NT2/D1 (cell line): ENCODE data around the gene RSPH10B2.
"Not testable (repeated sequence)": the region's sequence is repeated elsewhere in the genome, so short reads cannot be mapped to it uniquely, and the experiment has no call there.

Source experiments
- DNase-seq: peaks from one replicate; pipeline ENCODE4 v3.0.0-alpha.2; 2011; ENCODE audit warnings: low read depth, low spot score
- H3K27me3 ChIP-seq: 2 replicates; pipeline ENCODE4 v1.6.0; 2011; ENCODE audit warnings: mild to moderate bottlenecking; ENCODE audit not compliant: insufficient read length, insufficient read depth
- H3K36me3 ChIP-seq: 2 replicates; pipeline ENCODE4 v1.6.1; 2011; ENCODE audit warnings: mild to moderate bottlenecking, low read length, mixed read lengths; ENCODE audit not compliant: insufficient read depth, insufficient read length
- H3K4me1 ChIP-seq: 2 replicates; pipeline ENCODE4 v1.5.1; 2011; ENCODE audit not compliant: insufficient read depth, insufficient read length
- H3K4me3 ChIP-seq: 2 replicates; pipeline ENCODE4 v1.5.1; 2011; ENCODE audit warnings: low read depth; ENCODE audit not compliant: insufficient read length
- H3K9ac ChIP-seq: 2 replicates; pipeline ENCODE4 v1.6.0; 2011; ENCODE audit warnings: low read depth; ENCODE audit not compliant: insufficient read length
- H3K9me3 ChIP-seq: 2 replicates; pipeline ENCODE4 v1.5.1; 2011; ENCODE audit warnings: mild to moderate bottlenecking, low read length; ENCODE audit not compliant: insufficient read depth

Gene RSPH10B2

DNA sequence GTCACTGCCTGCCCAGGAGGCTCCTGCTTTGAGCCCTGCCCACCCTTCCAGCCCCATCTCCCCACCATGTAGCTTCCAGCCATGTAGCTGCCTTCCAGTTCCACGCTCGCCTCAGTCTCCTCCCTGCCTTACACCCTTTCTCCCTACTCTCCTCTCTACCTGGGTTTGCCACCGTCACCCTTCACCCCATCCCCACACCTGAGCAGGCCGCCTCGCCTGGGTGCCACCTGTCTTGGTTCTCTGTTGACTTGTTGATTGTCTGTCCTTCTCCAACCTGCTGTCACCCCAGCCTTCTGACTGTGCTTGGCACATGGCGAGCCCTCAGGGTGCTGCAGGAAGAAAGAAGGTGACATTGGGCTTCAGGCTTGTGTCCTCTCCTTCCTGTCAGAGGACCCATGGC, 3.7 kb upstream of the RSPH10B2 start:
- not testable (repeated sequence) for H3K4me3 ChIP-seq, H3K36me3 ChIP-seq, DNase-seq, H3K9ac ChIP-seq, H3K4me1 ChIP-seq, H3K27me3 ChIP-seq, H3K9me3 ChIP-seq

- not testable (repeated sequence) for DNase-seq, H3K36me3 ChIP-seq, H3K27me3 ChIP-seq, H3K9me3 ChIP-seq, H3K4me3 ChIP-seq, H3K4me1 ChIP-seq, H3K9ac ChIP-seq
Measured at GRCh38 chr7:6761186-6761585, 7.3 kb downstream of the RSPH10B2 start.

DNA sequence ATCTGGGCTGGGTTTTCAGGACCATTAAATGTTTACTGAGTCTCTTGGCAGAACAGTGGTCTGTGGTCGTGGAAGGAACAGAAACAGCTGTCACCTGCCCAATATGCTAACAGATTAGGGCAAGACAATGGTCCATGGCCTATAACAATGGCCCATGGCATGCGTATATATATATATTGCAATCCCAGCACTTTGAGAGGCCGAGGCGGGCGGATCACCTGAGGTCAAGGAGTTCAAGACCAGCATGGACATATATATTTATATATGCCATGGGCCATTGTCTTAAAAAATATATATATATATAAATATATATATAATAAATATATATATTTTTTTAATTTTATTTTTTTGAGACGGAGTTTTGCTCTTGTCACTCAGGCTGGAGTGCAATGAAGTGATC, 27.7 kb downstream of the RSPH10B2 start:
- DNase-seq, H3K36me3 ChIP-seq, H3K27me3 ChIP-seq, H3K4me1 ChIP-seq, H3K9ac ChIP-seq, H3K9me3 ChIP-seq, H3K4me3 ChIP-seq: not testable (repeated sequence)

DNA sequence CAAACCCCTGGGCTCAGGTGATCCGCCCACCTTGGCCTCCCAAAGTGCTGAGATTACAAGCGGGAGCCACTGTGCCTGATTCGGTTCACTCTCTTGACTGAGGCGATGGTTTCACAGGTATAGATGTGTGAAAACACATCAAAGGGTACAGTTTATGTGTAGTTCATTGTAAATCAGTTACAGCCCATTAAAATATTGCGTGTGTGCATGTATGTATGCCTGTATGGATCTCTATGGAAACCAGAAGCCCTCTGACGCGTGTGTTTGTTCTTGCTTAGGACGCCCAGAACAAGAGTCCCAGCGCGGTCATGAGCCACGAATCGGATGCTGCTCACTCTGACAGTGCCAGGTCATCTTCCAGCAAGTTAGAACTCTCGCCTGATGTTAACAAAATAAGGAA, 35.5 kb downstream of the RSPH10B2 start:
- H3K4me3 ChIP-seq, H3K4me1 ChIP-seq, DNase-seq, H3K9ac ChIP-seq, H3K27me3 ChIP-seq, H3K36me3 ChIP-seq, H3K9me3 ChIP-seq: not testable (repeated sequence)

DNA sequence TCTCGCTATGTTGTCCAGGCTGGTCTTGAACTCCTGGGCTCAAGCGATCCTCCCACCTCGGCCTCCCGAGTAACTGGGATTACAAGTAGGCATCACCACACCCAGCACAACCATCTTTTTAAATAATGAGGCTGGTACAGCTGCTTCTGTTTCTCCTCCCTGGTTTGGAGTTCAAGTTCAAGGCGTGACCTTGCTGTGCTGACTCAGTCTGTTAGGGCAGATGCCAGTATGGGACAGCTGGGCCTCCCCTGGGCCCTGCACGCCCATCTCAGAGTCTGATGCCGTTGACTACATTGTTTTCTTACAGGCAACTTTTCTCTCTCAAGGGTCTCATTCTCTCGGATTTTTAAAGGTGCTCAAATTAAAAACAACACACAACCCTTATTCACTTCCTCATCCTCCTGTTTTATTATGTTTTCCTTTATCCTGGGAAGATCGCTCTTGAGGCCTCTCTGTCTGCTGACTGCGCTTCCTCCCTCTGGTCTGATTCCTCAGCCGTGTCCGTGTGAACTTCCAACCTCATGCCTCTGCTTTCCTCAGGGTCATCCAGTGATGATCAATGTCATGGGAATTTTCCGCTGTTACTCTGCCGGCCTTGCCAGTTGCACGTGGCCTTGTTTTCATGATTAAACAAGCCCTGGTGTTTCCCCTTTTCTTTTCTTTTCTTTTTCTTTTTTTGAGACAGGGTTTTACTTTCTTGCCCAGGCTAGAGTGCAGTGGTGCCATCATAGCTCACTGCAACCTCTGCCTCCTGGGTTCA, 38.4 kb downstream of the RSPH10B2 start:
- not testable (repeated sequence) for H3K9me3 ChIP-seq, H3K4me1 ChIP-seq, H3K9ac ChIP-seq, H3K27me3 ChIP-seq, H3K36me3 ChIP-seq, H3K4me3 ChIP-seq, DNase-seq

GRCh38 chr7:6794276-6794675, 40.4 kb downstream of the RSPH10B2 start:
- not testable (repeated sequence) for H3K9ac ChIP-seq, DNase-seq, H3K4me3 ChIP-seq, H3K9me3 ChIP-seq, H3K4me1 ChIP-seq, H3K27me3 ChIP-seq, H3K36me3 ChIP-seq

DNA sequence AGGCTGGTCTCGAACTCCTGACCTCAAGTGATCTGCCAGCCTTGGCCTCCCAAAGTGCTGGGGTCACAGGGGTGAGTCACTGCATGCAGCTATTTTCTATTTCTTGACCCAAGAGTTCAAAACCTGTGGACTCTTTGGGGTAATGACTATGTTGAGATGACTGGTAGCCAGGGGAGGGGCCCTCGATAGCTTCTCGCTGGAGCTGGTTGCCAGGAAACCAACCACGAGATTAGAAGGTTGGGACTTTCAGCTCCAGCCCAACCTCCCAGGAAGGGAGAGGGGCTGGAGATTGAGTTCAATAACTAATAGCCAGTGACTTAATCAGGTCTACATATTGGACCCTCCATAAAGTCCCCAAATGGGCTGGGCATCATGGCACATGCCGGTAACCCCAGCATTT, 43.3 kb downstream of the RSPH10B2 start:
- H3K9ac ChIP-seq, H3K27me3 ChIP-seq, H3K4me3 ChIP-seq, H3K9me3 ChIP-seq, DNase-seq, H3K4me1 ChIP-seq, H3K36me3 ChIP-seq: not testable (repeated sequence)

GRCh38 chr7:6798047-6798446, 44.1 kb downstream of the RSPH10B2 start:
- not testable (repeated sequence) for H3K4me1 ChIP-seq, H3K27me3 ChIP-seq, H3K36me3 ChIP-seq, DNase-seq, H3K9me3 ChIP-seq, H3K4me3 ChIP-seq, H3K9ac ChIP-seq

DNA sequence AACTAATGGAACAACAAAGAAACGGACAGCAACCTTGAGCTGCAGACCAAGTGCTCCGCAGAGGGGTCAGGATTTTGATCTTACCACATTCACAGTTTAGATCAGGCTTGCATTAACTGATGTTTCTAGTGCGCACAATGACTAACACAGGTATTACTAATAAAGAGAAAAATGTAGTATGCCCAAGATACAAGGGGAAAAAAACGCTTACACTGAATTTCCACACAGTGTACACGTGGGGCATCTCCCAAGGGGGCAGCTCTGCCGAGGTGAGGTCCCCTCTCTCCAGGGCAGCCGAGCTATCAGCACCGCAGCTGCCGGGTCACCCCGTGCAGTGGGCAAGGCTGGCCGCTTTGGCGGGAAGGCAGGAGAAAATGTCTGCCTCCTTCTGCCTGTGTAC, 46.0 kb downstream of the RSPH10B2 start:
- H3K4me3 ChIP-seq, H3K36me3 ChIP-seq, H3K9me3 ChIP-seq, H3K27me3 ChIP-seq, H3K9ac ChIP-seq, H3K4me1 ChIP-seq, DNase-seq: not testable (repeated sequence)

DNA sequence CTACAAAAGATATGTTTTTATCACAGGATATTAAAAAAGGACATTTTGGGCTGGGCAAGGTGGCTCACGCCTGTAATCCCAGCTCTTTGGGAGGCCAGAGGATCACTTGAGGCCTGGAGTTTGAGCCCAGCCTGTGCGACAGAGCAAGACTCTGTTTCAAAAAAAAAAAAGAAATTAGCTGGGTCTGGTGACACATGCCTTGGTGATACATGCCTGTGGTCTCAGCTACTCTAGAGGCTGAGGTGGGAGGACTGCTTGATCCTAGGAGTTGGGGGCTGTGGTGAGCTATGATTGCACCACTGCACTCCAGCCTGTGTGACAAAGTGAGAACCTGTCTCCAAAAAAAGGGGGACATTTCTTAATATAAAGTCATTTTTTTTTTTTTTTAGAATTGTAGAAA, 46.4 kb downstream of the RSPH10B2 start:
- not testable (repeated sequence) for H3K4me3 ChIP-seq, H3K4me1 ChIP-seq, DNase-seq, H3K9ac ChIP-seq, H3K36me3 ChIP-seq, H3K9me3 ChIP-seq, H3K27me3 ChIP-seq

DNA sequence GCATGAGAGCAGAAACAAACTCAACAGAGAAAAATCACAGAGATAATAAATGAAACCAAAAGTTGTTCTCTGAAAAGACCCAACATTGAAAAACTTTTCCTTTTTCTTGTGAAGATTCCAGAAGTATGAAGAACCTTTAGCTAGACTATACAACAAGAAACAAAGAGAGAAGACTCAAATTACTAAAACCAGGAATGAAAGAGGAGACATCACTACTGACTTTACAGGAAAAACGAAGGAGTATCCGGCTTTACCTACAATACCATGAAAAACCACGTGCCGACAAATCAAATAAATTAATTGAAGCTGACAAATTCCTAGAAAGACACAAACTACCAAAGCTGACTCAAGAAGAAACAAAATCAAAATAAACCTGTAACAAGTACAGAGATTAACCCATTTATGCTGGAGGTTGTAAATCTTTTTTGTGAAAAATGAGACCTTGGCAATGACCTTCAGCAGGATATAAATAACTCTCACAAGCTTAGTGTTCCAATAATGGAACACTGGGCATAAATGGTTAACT, 53.6 kb downstream of the RSPH10B2 start:
- not testable (repeated sequence) for H3K27me3 ChIP-seq, H3K9ac ChIP-seq, DNase-seq, H3K9me3 ChIP-seq, H3K36me3 ChIP-seq, H3K4me1 ChIP-seq, H3K4me3 ChIP-seq

DNA sequence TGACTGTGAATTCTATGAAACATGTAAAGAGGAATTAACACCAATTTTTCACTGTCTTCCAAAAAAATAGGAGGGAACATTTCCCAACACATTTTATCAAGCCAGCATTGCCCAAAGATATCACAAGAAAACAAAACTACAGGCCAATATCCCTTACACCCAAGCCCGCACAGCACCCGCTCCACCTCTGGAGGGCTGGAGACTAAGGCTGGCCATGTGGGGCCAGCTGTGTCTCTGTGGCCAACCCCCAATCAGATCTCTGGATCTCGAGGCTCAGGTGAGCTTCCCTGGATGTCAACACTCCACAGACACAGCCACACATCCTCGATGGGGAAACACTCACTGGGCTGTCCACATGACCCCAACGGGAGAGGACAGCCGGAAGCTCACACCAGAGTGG, 54.1 kb downstream of the RSPH10B2 start:
- H3K36me3 ChIP-seq, DNase-seq, H3K4me1 ChIP-seq, H3K9ac ChIP-seq, H3K27me3 ChIP-seq, H3K9me3 ChIP-seq, H3K4me3 ChIP-seq: not testable (repeated sequence)
